HepG2 (cell line): ENCODE data around the gene CMTM8. TPM values are rescaled to one million over a fixed set of nuclear protein-coding genes. Genes with fewer than 3 reads are reported as not detected.

Experiments used
- AGO2 ChIP-seq: fragments of 200-400 bp; formaldehyde crosslinking; optimal IDR thresholded peaks from 2 replicates; pipeline ENCODE3; 2017; ENCODE audit warnings: mild to moderate bottlenecking, low read depth, low read length, moderate library complexity
- ARID3A ChIP-seq: IDR thresholded peaks from 2 replicates; pipeline ENCODE4 v1.6.1; 2012; ENCODE audit warnings: low read depth, low read length, improper control_type of control experiment
- CEBPB ChIP-seq: IDR thresholded peaks from 2 replicates; pipeline ENCODE4 v1.6.1; 2011; ENCODE audit warnings: low read depth, low read length, improper control_type of control experiment, borderline replicate concordance
- FOXA3 ChIP-seq: IDR thresholded peaks from 2 replicates; pipeline ENCODE4 v1.6.1; 2016; ENCODE audit warnings: missing genetic modification reagents, missing compliant biosample characterization
- FOXP1 ChIP-seq, 2 experiments: fragments of 450-650 bp in 1 of 2; IDR thresholded peaks; 2 replicates each; pipeline ENCODE4 v1.6.1; 2017 to 2018; ENCODE audit warnings: antibody characterized with exemption in 1 of 2
- GATAD2A ChIP-seq: IDR thresholded peaks from 2 replicates; pipeline ENCODE4 v1.6.1; 2016
- HNF4A ChIP-seq: sonication (generic); formaldehyde crosslinking; IDR thresholded peaks from 2 replicates; pipeline ENCODE4 v1.4.0; 2020; ENCODE audit warnings: missing genetic modification reagents
- HNF4G ChIP-seq, 2 experiments: sonication (generic) in 1 of 2; formaldehyde crosslinking in 1 of 2; IDR thresholded peaks; 2 replicates each; pipeline versions ENCODE4 v1.4.0 to v1.6.1; 2011 to 2020; ENCODE audit warnings: borderline replicate concordance in 2 of 2, low read depth in 2 of 2, mild to moderate bottlenecking in 2 of 2, low read length in 1 of 2, missing genetic modification reagents in 1 of 2, moderate library complexity in 1 of 2
- SOX6 ChIP-seq, 2 experiments: fragments of 450-650 bp in 1 of 2; sonication (generic) in 1 of 2; formaldehyde crosslinking in 1 of 2; IDR thresholded peaks; 2 replicates each; pipeline versions ENCODE4 v1.4.0 to v1.6.1; 2017 to 2020; ENCODE audit warnings: antibody characterized with exemption in 1 of 2, mild to moderate bottlenecking in 1 of 2, missing genetic modification reagents in 1 of 2
- SP1 ChIP-seq, 2 experiments: fragments of 450-650 bp in 1 of 2; sonication (generic) in 1 of 2; formaldehyde crosslinking in 1 of 2; IDR thresholded peaks; 2 replicates each; pipeline versions ENCODE4 v1.4.0 to v1.6.1; 2016 to 2020; ENCODE audit warnings: missing genetic modification reagents in 1 of 2
- TBX2 ChIP-seq: sonication (generic); formaldehyde crosslinking; IDR thresholded peaks from 2 replicates; pipeline ENCODE4 v1.5.0; 2020; ENCODE audit warnings: missing genetic modification reagents, mild to moderate bottlenecking, borderline replicate concordance
- polyA plus RNA-seq, 8 experiments: library from polyadenylated mRNA; depleted of rRNA in 3 of 8; stranded (reverse) in 7 of 8; unstranded in 1 of 8; fragments of >200 nt; fragmentation: Illumina TruSeq in 4 of 8; extraction: Trizol in 4 of 8; gene quantifications; 2 replicates each; pipeline versions ENCODE4 v1.2.1 to v1.2.3, GENCODE V29; 2011 to 2016; ENCODE audit warnings: low read depth in 4 of 8, missing spikeins in 1 of 8, mixed read lengths in 1 of 8; ENCODE audit not compliant: insufficient read depth in 1 of 8
- total RNA-seq, 5 experiments: library from RNA; depleted of rRNA; stranded (reverse); fragments of >200 nt; fragmentation: Illumina TruSeq; extraction: Trizol; gene quantifications; 2 replicates each; pipeline ENCODE4 v1.2.3, GENCODE V29; 2016; ENCODE audit warnings: low read depth in 1 of 5
- TF ChIP-seq, protein P1 (sequence below): sonication (generic); formaldehyde crosslinking; conservative IDR thresholded peaks from 2 replicates; pipeline ENCODE4 v1.4.0; 2020; ENCODE audit warnings: missing genetic modification reagents
- TF ChIP-seq, protein P2 (sequence below): sonication (generic); formaldehyde crosslinking; IDR thresholded peaks from 2 replicates; pipeline ENCODE4 v1.4.0; 2020; ENCODE audit warnings: missing genetic modification reagents
- TF ChIP-seq, protein P3 (sequence below): sonication (generic); formaldehyde crosslinking; IDR thresholded peaks from 2 replicates; pipeline ENCODE4 v1.4.0; 2020; ENCODE audit warnings: missing genetic modification reagents

The CMTM8 gene
- total and polyA plus RNA-seq, 2 of the 13 experiments (the other 11 are each of a cell fraction or from before 2014, with no cell fraction given): 8.9 to 15.8 TPM

DNA sequence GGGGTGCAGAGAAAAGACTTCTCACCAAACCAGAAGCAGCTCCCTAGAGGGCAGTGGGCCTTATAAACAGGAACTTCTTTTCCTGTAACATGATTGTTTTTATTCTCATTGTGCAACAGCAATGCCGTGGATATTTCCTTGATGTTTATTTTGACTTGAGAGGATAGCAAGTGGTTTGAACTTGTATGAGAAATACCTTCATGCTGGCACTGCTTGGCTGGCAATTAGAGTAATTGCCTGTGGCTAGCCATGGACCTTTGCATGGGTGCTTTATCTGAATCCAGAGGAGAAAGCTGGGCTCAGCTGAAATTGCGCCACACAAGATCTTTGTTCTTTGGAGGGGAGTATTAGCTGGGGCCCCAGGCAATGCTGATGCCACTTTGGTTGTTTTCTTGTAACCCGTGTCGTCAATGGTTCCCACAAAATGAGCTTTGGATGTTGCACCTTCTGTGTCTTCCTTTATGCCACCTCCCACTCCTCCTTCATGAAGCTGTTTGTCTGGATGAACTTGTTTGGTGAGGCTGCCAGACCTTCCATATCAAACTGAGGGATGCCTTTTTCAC, 37.9 kb downstream of the CMTM8 start (continued):
- TF ChIP-seq TBX2 (CRISPR knock-in tag): 0 out of 2 replicates have a peak, but pooled peaks have one; percentile 13
- TF ChIP-seq HNF4A: peak; percentile 67
- no peak for TF ChIP-seq SOX6 (IDR thresholded peaks at IDR 0.05)
- TF ChIP-seq SOX6 (CRISPR knock-in tag; IDR thresholded peaks at IDR 0.05): peak; percentile 66
- peak; percentile 36; the same call in 1 of the 2 replicates for TF ChIP-seq FOXA3 (CRISPR knock-in tag)
- peak; percentile 32; the same call in 1 of the 2 replicates for TF ChIP-seq ARID3A
- TF ChIP-seq, protein P1, sequence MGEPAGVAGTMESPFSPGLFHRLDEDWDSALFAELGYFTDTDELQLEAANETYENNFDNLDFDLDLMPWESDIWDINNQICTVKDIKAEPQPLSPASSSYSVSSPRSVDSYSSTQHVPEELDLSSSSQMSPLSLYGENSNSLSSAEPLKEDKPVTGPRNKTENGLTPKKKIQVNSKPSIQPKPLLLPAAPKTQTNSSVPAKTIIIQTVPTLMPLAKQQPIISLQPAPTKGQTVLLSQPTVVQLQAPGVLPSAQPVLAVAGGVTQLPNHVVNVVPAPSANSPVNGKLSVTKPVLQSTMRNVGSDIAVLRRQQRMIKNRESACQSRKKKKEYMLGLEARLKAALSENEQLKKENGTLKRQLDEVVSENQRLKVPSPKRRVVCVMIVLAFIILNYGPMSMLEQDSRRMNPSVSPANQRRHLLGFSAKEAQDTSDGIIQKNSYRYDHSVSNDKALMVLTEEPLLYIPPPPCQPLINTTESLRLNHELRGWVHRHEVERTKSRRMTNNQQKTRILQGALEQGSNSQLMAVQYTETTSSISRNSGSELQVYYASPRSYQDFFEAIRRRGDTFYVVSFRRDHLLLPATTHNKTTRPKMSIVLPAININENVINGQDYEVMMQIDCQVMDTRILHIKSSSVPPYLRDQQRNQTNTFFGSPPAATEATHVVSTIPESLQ (CRISPR knock-in tag): no peak
- peak; percentile 36; the same call in 1 of the 2 replicates for TF ChIP-seq HNF4G (IDR thresholded peaks at IDR 0.05; ENCODE audit: borderline replicate concordance, low read depth, low read length)
- TF ChIP-seq HNF4G (CRISPR knock-in tag; IDR thresholded peaks at IDR 0.05; ENCODE audit: borderline replicate concordance, low read depth): no peak
- TF ChIP-seq FOXP1 (IDR thresholded peaks at IDR 0.05): no peak
- peak; percentile 30; the same call in 1 of the 2 replicates for TF ChIP-seq FOXP1 (CRISPR knock-in tag; IDR thresholded peaks at IDR 0.05)
- no peak for TF ChIP-seq AGO2
- TF ChIP-seq GATAD2A (CRISPR knock-in tag): peak; percentile 75
- TF ChIP-seq, protein P2, sequence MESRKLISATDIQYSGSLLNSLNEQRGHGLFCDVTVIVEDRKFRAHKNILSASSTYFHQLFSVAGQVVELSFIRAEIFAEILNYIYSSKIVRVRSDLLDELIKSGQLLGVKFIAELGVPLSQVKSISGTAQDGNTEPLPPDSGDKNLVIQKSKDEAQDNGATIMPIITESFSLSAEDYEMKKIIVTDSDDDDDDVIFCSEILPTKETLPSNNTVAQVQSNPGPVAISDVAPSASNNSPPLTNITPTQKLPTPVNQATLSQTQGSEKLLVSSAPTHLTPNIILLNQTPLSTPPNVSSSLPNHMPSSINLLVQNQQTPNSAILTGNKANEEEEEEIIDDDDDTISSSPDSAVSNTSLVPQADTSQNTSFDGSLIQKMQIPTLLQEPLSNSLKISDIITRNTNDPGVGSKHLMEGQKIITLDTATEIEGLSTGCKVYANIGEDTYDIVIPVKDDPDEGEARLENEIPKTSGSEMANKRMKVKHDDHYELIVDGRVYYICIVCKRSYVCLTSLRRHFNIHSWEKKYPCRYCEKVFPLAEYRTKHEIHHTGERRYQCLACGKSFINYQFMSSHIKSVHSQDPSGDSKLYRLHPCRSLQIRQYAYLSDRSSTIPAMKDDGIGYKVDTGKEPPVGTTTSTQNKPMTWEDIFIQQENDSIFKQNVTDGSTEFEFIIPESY: 0 out of 2 replicates have a peak, but pooled peaks have one; percentile 31
- TF ChIP-seq, protein P3, sequence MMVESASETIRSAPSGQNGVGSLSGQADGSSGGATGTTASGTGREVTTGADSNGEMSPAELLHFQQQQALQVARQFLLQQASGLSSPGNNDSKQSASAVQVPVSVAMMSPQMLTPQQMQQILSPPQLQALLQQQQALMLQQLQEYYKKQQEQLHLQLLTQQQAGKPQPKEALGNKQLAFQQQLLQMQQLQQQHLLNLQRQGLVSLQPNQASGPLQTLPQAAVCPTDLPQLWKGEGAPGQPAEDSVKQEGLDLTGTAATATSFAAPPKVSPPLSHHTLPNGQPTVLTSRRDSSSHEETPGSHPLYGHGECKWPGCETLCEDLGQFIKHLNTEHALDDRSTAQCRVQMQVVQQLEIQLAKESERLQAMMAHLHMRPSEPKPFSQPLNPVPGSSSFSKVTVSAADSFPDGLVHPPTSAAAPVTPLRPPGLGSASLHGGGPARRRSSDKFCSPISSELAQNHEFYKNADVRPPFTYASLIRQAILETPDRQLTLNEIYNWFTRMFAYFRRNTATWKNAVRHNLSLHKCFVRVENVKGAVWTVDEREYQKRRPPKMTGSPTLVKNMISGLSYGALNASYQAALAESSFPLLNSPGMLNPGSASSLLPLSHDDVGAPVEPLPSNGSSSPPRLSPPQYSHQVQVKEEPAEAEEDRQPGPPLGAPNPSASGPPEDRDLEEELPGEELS: no peak
- TF ChIP-seq CEBPB: peak; percentile 65; the same call in 1 of the 2 replicates
- no peak for TF ChIP-seq SP1 (IDR thresholded peaks at IDR 0.05)
- TF ChIP-seq SP1 (CRISPR knock-in tag; IDR thresholded peaks at IDR 0.05): no peak
